Suprapubic skin (tissue), 4 donors: ENCODE measurements around the gene KIF16B.

ENCODE experiments used
- CTCF ChIP-seq, 2 donors: fragments of 200-600 bp in 1 of 2; fragments of 450-650 bp in 1 of 2; sonication (generic) in 1 of 2; IDR thresholded peaks; one replicate each; pipeline ENCODE4 v1.5.1; 2016 to 2019; ENCODE audit warnings: antibody characterized with exemption in 2 of 2, mild to moderate bottlenecking in 1 of 2, moderate library complexity in 1 of 2
- EP300 ChIP-seq: sonication (generic); formaldehyde crosslinking; IDR thresholded peaks from one replicate; pipeline ENCODE4 v1.6.1; 2017; ENCODE audit warnings: antibody characterized with exemption
- POLR2A ChIP-seq, 2 donors: fragments of 450-650 bp; IDR thresholded peaks; one replicate each; pipeline ENCODE4 v1.6.1; 2017; ENCODE audit warnings: antibody characterized with exemption in 2 of 2, mild to moderate bottlenecking in 2 of 2, moderate library complexity in 2 of 2
- POLR2AphosphoS5 ChIP-seq, 3 donors: sonication (generic); formaldehyde crosslinking; IDR thresholded peaks; one replicate each; pipeline ENCODE4 v1.6.1; 2017; ENCODE audit warnings: antibody characterized with exemption in 3 of 3

GRCh38 chr20:16505894-16506293 lies 67.4 kb downstream of the KIF16B start:
- no peak for TF ChIP-seq CTCF (IDR thresholded peaks at IDR 0.05)
- TF ChIP-seq POLR2AphosphoS5 (IDR thresholded peaks at IDR 0.05): no peak
- no peak for TF ChIP-seq EP300
- no peak for TF ChIP-seq POLR2A (IDR thresholded peaks at IDR 0.05)
